Thymus (tissue), 11 donors: ENCODE results near the gene DOCK1. TPM values are rescaled to one million over a fixed set of nuclear protein-coding genes. Genes with fewer than 3 reads are reported as not detected.

Experiments used
- DNase-seq, 9 donors: peaks; one replicate each; pipeline ENCODE4 v3.0.0-alpha.2; 2013; ENCODE audit warnings: low spot score in 9 of 9, low read depth in 6 of 9, missing footprints in 1 of 9
- H3K27ac ChIP-seq, 2 donors: one replicate each; pipeline ENCODE4 v1.5.1; 2013; ENCODE audit warnings: control low read depth in 1 of 2, low read depth in 1 of 2, low read length in 1 of 2, mild to moderate bottlenecking in 1 of 2, moderate library complexity in 1 of 2
- H3K27me3 ChIP-seq, 2 donors: one replicate each; pipeline ENCODE4 v1.5.1; 2013; ENCODE audit warnings: low read length in 1 of 2; ENCODE audit not compliant: control insufficient read depth in 2 of 2, insufficient read depth in 1 of 2
- H3K36me3 ChIP-seq, 2 donors: one replicate each; pipeline ENCODE4 v1.5.1; 2013; ENCODE audit warnings: low read length in 1 of 2, mild to moderate bottlenecking in 1 of 2, moderate library complexity in 1 of 2; ENCODE audit not compliant: control insufficient read depth in 2 of 2, insufficient read depth in 2 of 2
- H3K4me1 ChIP-seq, 2 donors: one replicate each; pipeline ENCODE4 v1.5.1; 2013; ENCODE audit warnings: low read length in 2 of 2; ENCODE audit not compliant: control insufficient read depth in 2 of 2, insufficient read depth in 2 of 2
- H3K4me3 ChIP-seq, 2 donors: one replicate each; pipeline ENCODE4 v1.5.1; 2013; ENCODE audit warnings: low read length in 2 of 2, control low read depth in 1 of 2, mild to moderate bottlenecking in 1 of 2
- H3K9me3 ChIP-seq, 2 donors: one replicate each; pipeline ENCODE4 v1.5.1; 2013; ENCODE audit warnings: low read length in 1 of 2, mild to moderate bottlenecking in 1 of 2; ENCODE audit not compliant: control insufficient read depth in 2 of 2, insufficient read depth in 1 of 2
- WGBS: extraction: QIAGEN DNeasy Blood & Tissue Kit; methylation state at CpG from one replicate; pipeline ENCODE4 v1.1.7; 2013; 5-methylcytosine and 5-hydroxymethylcytosine counted together
- polyA plus RNA-seq: library from polyadenylated mRNA; stranded (reverse); fragments of 200-250 nt; gene quantifications from one replicate; pipeline ENCODE4 v1.2.3, GENCODE V29; 2013
- total RNA-seq: library from RNA; stranded (reverse); fragments of 120-200 nt; gene quantifications from one replicate; pipeline ENCODE4 v1.2.4, GENCODE V29; 2013
- donor health status: healthy.

Gene DOCK1
- total and polyA plus RNA-seq, 2 donors = 10.2 to 11.7 TPM

- H3K4me1 ChIP-seq = no peaks in the 10 kb centered on the region
- WGBS = 96% methylated on average over 3 of the region's 3 CpGs
- H3K36me3 ChIP-seq = no peaks in the 10 kb centered on the region
- no peak overlapping the region for H3K27ac ChIP-seq
- no peak for DNase-seq
- no peaks in the 10 kb centered on the region for H3K27me3 ChIP-seq
- no peaks in the 10 kb centered on the region for H3K9me3 ChIP-seq
- no peak overlapping the region for H3K4me3 ChIP-seq
These were observed 467.1 kb downstream of the DOCK1 start for GRCh38 chr10:127372361-127372760.

DNA sequence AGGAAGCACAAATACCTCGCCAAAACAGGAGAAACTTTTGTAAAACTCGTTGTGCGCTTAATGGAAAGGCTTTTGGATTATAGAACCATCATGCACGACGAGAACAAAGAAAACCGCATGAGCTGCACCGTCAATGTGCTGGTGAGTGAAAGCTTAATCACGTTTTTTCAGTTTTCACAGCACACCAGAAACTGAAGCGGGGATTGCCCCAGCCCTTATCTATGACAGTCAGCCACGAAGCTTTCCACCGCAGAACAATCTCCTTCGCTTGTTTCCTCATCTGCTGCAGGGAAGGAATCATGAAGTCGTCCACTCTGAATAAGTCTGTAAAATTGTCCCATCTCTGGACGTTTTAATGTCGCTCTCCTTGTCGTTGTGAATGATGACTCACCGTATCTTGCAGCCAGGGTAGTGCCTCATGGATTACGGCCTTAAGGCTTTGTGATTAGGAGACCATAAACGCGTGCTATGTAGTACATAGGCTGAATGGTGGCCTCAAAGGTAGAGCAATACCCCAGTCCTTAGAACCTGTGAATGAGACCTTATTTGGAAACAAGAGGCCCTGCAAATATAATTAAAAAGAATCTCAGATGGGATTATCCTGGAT is 468.9 kb downstream of the DOCK1 start:
- no peak overlapping the region for H3K4me3 ChIP-seq
- no peaks in the 10 kb centered on the region for H3K36me3 ChIP-seq
- no peak for DNase-seq
- WGBS = 96% methylated on average over 20 of the region's 20 CpGs
- H3K27me3 ChIP-seq = no peaks in the 10 kb centered on the region
- no peaks in the 10 kb centered on the region for H3K4me1 ChIP-seq
- no peaks in the 10 kb centered on the region for H3K9me3 ChIP-seq
- no peak overlapping the region for H3K27ac ChIP-seq

GRCh38 chr10:127374901-127375300 is 469.7 kb downstream of the DOCK1 start:
- H3K36me3 ChIP-seq = no peaks in the 10 kb centered on the region
- H3K9me3 ChIP-seq = no peaks in the 10 kb centered on the region
- no peaks in the 10 kb centered on the region for H3K4me1 ChIP-seq
- WGBS = 95% methylated on average over 5 of the region's 5 CpGs
- no peak overlapping the region for H3K4me3 ChIP-seq
- H3K27ac ChIP-seq = no peak overlapping the region
- H3K27me3 ChIP-seq = no peaks in the 10 kb centered on the region
- DNase-seq = no peak

- Histone ChIP-seq H3K27me3 (no peaks in the 10 kb centered on the region), H3K4me1 (no peaks in the 10 kb centered on the region), H3K27ac (no peak overlapping the region), H3K36me3 (no peaks in the 10 kb centered on the region), H3K4me3 (no peak overlapping the region), H3K9me3 (no peaks in the 10 kb centered on the region)
- 93% methylated on average over 3 of the region's 3 CpGs for WGBS
- DNase-seq = no peak
These were observed 470.2 kb downstream of the DOCK1 start for GRCh38 chr10:127375461-127375860.

DNA sequence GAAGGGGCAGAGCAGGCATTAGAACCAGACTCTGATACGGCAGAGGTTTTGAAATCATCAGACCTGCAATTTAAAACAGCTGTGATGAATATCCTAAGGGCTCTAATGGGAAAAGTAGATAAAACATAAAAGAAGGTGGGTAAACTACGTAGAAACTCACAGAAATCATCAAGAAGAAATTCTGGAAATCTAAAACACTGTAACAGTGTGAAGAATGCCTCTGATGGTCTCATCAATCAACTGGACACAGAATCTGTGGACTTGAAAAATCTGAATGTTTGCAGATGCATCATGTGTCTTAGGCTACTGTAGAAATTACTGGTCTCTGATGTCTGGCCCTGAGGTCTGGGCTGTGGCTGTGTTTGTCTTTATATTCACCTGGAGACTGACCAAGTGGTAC is 470.8 kb downstream of the DOCK1 start:
- WGBS = 97% methylated on average over 2 of the region's 2 CpGs
- Histone ChIP-seq H3K9me3 (no peaks in the 10 kb centered on the region), H3K4me1 (no peaks in the 10 kb centered on the region), H3K36me3 (no peaks in the 10 kb centered on the region), H3K4me3 (no peak overlapping the region), H3K27me3 (no peaks in the 10 kb centered on the region), H3K27ac (no peak overlapping the region)
- no peak for DNase-seq

GRCh38 chr10:127378628-127379027 is 473.4 kb downstream of the DOCK1 start:
- Histone ChIP-seq H3K4me3 (no peak overlapping the region), H3K36me3 (no peaks in the 10 kb centered on the region), H3K4me1 (no peaks in the 10 kb centered on the region), H3K9me3 (no peaks in the 10 kb centered on the region), H3K27me3 (no peaks in the 10 kb centered on the region), H3K27ac (no peak overlapping the region)
- no peak for DNase-seq
- 99% methylated on average over 5 of the region's 5 CpGs for WGBS

DNA sequence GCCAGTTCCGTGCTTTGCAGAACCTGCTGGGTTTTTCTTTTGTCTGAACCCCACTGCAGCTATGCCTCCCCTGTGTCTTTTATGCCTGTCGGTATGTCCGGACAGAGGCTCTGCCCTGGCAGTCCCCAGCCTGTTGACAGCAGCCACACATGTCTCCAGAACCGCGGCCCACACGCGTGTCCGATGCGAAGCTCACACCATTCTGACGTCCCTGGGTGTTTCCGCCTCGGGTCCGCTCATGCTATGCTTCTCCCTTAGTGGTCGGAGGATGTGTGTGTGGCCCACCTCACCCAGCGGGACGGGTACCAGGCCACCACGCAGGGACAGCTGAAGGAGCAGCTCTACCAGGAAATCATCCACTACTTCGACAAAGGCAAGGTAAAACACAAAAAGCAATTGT is 479.3 kb downstream of the DOCK1 start:
- DNase-seq = no peak
- Histone ChIP-seq H3K4me1 (no peaks in the 10 kb centered on the region), H3K4me3 (no peak overlapping the region), H3K27me3 (no peaks in the 10 kb centered on the region), H3K36me3 (no peaks in the 10 kb centered on the region), H3K27ac (no peak overlapping the region), H3K9me3 (no peaks in the 10 kb centered on the region)
- 98% methylated on average over 18 of the region's 18 CpGs for WGBS

GRCh38 chr10:127385066-127385465 is 479.8 kb downstream of the DOCK1 start:
- Histone ChIP-seq H3K4me3 (no peak overlapping the region), H3K36me3 (no peaks in the 10 kb centered on the region), H3K9me3 (no peaks in the 10 kb centered on the region), H3K4me1 (no peaks in the 10 kb centered on the region), H3K27me3 (no peaks in the 10 kb centered on the region), H3K27ac (no peak overlapping the region)
- WGBS = 98% methylated on average over 3 of the region's 3 CpGs
- no peak for DNase-seq

GRCh38 chr10:127386606-127387327 is 481.5 kb downstream of the DOCK1 start:
- Histone ChIP-seq H3K9me3 (no peaks in the 10 kb centered on the region), H3K27me3 (no peaks in the 10 kb centered on the region), H3K4me3 (no peak overlapping the region), H3K36me3 (no peaks in the 10 kb centered on the region), H3K27ac (no peak overlapping the region), H3K4me1 (no peaks in the 10 kb centered on the region)
- WGBS = 95% methylated on average over 17 of the region's 17 CpGs
- DNase-seq = no peak
